ENCODE data around the gene RAD23A.
"Not testable (repeated sequence)": the region's sequence is repeated elsewhere in the genome, so short reads cannot be mapped to it uniquely, and the experiment has no call there.

RAD23A gene

GRCh38 chr19:12937927-12938778, 7.5 kb upstream of the RAD23A start, which contains the start of gene CALR:
TSS of gene CALR (plus strand) at chr19:12938609. CDS start at chr19:12938680, 71 bp downstream.
- DNase-seq, result peak; percentile 99

GRCh38 chr19:12938779-12939601, 6.7 kb upstream of the RAD23A start:
- peak; percentile 45 for DNase-seq

- DNase-seq, result no peak
Measured at GRCh38 chr19:12939975-12940423, 5.7 kb upstream of the RAD23A start.

- DNase-seq, result no peak
Measured at GRCh38 chr19:12940897-12941296, 4.8 kb upstream of the RAD23A start.

- DNase-seq, result no peak
Measured at GRCh38 chr19:12943437-12944044, 2.1 kb upstream of the RAD23A start.

- no peak for DNase-seq
Measured at GRCh38 chr19:12944104-12944674, 1.5 kb upstream of the RAD23A start.

- peak; percentile 57 for DNase-seq
Measured at GRCh38 chr19:12946092-12946721, 545 bp downstream of the RAD23A start.

- no peak for DNase-seq
Measured at GRCh38 chr19:12946731-12947496, 1.3 kb downstream of the RAD23A start.

GRCh38 chr19:12947702-12948611, 2.3 kb downstream of the RAD23A start:
- DNase-seq, result no peak

- DNase-seq, result no peak
Measured at GRCh38 chr19:12948612-12949362, 3.1 kb downstream of the RAD23A start.

GRCh38 chr19:12949363-12950283, 4.0 kb downstream of the RAD23A start:
- no peak for DNase-seq

- DNase-seq, result not testable (repeated sequence)
Measured at GRCh38 chr19:12952050-12952449, 6.4 kb downstream of the RAD23A start.

- DNase-seq, result no peak
Measured at GRCh38 chr19:12952488-12953137, 7.0 kb downstream of the RAD23A start.

GRCh38 chr19:12953138-12953798, 7.6 kb downstream of the RAD23A start:
- DNase-seq, result no peak

- no peak for DNase-seq
Measured at GRCh38 chr19:12953799-12954611, 8.3 kb downstream of the RAD23A start.

GRCh38 chr19:12954612-12954962, 8.9 kb downstream of the RAD23A start:
- no peak for DNase-seq

- not testable (repeated sequence) for DNase-seq
Measured at GRCh38 chr19:12955575-12955974, 9.9 kb downstream of the RAD23A start.
